GM18499 (cell line): ENCODE results near the gene GBF1.

ENCODE experiments used
- ATAC-seq: cut with Tn5 transposase; IDR thresholded peaks from one replicate; pipeline ENCODE4 v1.9.1; 2021; ENCODE audit warnings: moderate number of reproducible peaks; ENCODE audit not compliant: insufficient read depth, unreplicated experiment

The GBF1 gene

DNA sequence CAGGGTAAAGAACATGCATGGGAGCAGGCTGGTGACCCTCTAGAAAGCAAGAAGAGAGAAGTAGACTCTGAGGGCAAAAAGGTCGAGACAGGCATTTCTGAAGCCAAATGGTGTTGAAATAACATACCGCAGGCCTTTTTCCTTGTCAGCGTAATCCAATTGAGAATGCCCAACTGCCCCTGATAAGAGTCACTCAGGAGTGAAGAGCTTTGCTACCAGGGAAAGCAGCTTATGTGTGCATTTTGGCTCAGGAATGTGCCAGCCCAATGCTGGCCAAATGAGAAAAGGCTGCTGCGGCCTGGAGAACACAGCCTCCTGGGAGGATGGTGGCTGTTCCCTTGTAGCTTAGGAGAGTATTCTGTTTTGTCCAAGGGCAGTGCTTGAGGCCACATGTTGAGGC is 88.8 kb downstream of the GBF1 start:
- ATAC-seq, result no peak

DNA sequence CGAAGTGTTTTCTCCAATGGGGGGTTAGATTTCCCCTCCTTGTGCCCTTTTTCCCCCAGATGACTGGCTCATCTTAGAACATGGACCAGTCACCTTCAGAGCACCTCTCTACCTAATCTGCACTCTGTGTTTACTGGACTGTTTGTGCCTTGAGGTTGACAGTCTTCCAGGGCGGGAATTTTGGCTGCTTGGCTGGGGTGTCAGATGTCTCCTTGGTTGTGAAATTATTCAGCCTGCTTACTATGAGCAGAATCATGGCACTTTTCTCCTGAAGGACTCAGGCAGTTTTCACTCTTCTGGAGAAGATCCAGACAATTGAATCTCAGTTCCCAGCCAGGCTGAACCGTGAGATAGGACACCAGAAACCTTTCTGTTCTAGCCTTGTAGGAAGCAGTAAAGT is 89.9 kb downstream of the GBF1 start:
- ATAC-seq, result no peak

DNA sequence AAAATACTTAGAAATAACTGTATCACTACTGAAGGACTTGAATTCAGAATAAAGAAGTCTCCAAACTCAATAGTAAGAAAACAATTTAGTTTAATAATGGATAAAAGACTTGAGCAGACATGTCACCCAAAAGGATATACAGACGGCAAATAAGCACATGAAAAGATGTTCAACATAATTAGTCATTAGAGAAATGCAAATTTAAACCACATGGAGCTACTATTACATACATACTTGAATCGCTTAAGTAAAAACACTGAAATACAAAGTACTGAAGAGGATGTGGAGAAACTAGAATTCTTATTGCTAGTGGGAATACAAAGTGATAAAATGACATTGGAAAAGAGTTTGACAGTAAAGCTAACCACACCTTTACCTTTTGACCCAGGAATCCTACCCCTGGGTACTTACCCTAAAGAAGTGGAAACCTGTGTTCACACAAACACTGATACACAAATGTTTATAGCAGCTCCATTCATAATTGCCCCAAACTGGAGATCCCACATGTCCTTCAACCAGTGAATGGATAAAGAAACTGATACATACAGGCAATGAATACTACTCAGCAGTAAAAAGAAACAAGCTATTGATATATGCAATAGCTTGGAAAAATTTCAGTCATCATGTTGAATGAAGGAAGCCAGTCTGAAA is 95.8 kb downstream of the GBF1 start:
- ATAC-seq, result no peak

DNA sequence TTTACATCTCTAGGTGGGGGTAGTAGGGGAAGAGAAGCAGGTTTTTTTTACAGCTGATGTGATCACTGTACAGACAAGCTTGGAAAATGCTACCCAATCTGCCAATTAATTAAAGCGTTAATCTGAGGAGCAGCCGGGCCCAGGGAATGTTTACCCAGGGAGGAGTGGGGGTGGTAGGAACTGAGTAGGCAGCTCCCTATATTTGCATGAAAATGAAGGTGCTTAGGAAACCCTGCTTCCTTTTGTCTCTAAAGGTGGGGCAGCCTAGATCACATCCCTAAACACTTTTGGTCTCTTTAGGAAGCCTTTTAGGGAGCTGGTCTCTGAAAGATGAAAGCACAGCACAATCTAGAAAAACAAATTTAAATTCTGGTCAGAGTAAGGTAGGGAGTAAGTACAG is 97.1 kb downstream of the GBF1 start:
- ATAC-seq, result no peak

DNA sequence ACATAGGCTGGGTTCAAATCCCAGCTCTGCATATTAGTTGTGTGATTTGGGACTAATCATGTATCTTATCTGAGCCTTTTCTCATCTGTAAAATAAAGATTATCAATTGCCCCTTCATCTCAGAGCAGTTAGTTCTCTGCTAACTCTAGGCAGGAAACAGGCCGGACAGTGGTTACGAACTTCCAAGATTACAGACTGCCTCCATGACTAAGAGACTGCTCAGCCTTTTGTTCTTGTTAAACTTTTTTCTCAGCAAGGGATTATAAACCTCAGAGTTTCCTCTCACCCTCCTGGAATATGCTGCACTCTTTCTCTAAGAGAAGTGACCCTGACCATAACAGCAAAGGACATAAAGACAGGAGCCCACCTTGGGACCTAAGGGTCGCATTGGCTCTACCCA is 97.6 kb downstream of the GBF1 start:
- ATAC-seq, result no peak

DNA sequence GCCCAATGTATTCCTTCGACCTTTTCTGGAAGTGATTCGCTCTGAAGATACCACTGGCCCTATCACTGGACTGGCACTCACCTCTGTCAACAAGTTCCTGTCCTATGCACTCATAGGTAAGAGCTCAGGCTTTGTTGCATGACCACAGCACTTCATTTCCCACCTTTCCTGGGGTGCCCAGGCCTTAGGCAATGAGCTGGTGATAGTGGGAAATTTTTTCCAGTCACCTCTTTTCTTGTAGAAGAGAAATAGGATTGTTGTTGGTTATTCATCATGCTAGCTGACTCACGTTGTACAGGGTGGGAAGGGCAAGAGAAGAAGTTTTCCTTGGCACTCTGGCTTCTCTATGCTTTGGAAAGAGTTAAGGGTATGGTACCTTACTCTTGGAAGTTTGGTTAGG is 98.7 kb downstream of the GBF1 start:
- no peak for ATAC-seq

DNA sequence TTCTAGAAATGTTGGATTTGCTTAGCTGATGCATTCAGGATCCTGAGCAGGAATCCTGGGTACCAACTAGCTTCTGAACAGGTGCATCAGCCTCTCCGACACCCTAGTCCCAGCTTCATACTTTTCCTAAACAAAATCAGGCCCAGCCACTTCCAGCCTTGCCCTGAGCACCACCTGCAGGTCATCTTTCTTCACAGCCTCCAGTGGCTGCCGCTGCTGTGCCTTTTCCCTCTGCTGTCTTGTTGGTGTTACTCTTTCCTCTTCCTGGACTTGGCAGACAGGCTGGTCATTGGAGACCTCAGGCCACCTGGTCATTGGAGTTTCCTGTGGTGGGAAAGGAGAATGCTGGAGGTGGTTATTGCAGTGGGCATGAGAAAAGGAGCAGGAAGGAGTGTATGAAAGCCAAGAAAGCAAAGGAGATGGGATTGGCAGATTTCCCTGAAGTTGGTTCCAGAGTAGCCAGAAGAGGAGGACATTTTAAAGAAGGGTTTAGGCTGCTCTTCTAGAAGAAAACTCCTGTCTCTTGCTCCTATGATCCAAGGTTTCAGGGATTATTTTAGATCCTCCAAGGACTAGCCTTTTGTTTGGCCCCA is 102.0 kb downstream of the GBF1 start:
- ATAC-seq, result no peak

DNA sequence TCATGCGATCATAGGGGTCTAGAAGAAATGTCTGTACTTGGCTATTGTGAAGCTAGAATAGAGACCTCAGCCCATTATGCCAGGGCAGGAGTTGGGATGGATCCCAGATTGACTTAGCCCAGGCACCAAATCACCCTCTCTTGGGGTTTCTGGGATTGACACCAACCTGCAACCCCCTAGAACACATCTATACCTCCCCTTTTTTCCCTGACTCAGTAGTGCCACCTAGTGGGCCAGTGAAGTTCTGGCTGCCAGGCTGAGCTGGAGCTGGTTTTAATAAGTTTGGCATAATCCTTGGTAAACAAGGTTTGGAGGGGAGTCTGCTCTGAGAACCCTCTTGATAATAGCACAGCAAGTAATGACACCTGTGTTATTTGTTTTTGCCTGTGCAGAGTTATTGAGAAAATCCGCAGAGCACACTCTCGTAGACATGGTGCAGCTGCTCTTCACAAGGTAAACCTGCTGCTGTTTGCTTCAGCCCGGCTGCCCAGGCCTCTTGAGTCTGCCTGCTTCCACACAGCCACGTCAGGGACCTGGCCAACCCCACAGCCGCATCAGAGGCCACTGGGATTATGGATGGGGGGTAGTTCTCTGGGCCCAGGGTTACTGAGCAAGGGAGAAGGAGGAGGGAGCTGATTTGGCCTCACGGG is 106.9 kb downstream of the GBF1 start:
- ATAC-seq, result no peak

DNA sequence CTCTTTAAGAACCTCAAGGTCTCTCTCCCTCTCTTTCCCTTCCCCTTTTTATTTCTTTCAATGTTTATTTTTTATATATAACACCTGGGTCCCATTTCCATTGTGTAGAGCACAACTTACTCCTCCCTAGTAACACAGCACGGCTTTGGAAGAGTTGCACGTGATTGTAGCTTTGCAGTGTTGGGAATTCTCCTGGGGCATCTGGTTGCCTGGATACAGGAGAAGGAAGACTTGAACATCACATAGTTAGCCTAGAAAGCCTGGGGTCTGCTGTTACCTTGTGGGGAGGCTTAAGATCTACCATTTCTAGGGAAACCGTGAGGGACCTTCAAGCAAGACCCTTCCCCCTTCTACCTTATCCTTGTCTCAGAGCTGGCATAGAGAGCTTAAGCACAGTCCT is 109.1 kb downstream of the GBF1 start:
- no peak for ATAC-seq

DNA sequence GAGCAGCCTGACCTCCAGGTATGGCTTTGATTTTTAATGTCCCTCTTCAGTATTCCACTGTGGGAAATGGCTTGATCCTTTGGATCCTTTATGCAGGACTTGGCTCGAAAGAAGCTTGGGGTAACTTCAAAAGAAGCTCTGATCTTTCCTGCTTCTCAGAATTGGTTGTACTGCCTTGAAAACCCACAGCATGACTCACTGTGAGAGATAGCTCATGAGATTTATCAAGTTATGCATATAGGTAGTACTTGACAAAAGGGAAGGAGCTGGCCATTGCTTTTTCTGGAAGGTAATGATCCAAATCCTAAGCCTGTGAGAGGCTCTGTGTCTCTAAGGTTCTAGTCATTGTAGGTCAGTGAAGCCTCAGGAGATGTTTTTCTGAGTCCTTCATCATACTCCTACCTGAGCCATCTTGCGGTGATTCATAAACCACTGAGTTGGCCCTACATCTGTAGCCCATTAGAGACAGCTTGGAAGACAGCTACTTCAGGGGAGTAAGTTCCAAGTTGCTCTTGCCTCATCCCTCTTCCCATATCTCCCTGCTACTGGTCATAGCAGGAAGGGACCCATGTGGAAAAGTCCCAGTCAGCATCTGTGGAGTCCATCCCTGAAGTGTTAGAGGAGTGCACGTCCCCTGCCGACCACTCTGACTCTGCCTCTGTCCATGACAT is 113.5 kb downstream of the GBF1 start:
- no peak for ATAC-seq

DNA sequence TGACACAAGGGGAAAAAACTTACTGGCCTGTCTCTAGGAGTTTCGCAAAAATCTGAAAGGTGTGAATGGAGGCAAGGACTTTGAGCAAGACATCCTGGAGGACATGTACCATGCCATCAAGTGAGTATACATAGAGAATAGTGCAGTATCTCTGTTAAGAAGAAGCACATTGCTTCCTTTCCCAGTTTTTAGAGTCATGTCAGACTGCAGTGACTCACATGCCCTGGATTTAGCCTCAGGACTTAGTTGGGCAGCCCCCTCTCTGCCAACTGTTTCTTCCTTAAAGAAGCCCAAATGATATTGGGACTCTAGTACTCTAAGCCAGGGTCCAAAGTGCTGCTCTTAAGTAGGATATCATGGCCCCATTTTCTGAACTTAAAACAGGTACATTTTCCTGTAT is 122.1 kb downstream of the GBF1 start:
- no peak for ATAC-seq

DNA sequence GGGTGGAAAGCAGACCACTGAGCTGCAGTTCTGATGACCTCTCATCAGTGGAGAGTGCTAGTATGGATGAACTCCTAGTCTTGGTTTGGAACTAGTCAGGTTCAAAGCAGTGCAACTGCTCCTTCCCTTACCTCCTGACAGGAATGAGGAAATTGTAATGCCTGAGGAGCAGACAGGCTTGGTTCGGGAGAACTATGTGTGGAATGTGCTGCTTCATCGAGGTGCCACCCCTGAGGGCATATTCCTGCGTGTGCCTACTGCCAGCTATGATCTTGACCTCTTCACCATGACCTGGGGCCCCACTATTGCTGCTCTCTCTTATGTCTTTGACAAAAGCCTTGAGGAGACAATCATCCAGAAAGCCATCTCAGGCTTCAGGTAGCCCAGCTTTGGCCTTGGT is 122.7 kb downstream of the GBF1 start:
- ATAC-seq, result no peak

DNA sequence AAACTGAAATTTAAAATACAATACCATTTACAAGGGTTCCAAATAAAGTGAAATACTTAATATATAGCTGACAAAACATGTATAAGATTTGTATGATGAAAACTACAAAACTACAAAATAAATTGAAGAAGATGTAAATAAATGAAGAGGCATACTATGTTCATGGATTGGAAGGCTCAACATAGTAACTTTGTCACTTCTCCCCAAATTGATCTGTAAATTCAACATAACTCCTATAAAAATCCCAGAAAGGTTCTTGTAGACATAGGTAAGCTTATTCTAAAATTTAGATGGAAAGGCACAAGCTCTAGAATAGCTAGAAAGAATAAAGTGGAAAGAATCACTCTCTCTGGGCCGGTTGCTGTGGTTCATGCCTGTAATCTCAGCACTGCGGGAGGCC is 126.0 kb downstream of the GBF1 start:
- ATAC-seq, result no peak

DNA sequence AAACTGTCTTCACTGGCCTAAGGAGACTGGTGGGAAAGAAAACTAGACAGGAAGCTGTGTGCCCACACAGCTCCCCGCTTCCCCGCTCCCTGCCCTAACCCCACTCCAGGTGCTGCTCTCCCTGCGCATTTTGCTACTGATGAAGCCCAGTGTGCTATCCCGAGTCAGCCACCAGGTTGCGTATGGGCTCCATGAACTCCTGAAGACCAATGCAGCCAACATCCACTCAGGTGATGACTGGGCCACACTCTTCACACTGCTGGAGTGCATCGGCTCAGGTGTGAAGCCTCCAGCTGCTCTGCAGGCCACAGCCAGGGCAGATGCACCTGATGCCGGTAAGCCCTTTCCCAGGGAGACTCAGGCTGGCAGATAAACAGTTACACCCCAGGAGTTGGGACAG is 129.9 kb downstream of the GBF1 start:
- no peak for ATAC-seq

DNA sequence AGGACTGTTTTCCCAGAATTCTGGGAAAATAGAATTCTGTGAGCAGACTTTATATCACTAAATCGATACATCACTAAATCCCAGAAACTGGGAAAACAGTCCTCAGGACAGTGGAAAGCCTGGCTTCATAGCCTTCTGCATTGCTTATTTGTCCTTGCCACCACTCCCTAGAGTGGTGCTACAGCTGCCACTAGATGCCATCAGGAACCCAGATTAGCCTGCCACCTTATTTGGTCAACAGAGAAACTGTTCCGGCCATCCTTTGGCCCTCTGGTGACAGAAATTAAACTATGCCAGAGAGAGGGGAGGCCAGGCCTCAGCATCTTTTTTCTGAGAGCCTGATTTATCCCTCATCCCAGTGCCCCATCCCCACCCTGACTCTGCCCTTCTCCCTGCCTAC is 130.5 kb downstream of the GBF1 start:
- ATAC-seq, result no peak

DNA sequence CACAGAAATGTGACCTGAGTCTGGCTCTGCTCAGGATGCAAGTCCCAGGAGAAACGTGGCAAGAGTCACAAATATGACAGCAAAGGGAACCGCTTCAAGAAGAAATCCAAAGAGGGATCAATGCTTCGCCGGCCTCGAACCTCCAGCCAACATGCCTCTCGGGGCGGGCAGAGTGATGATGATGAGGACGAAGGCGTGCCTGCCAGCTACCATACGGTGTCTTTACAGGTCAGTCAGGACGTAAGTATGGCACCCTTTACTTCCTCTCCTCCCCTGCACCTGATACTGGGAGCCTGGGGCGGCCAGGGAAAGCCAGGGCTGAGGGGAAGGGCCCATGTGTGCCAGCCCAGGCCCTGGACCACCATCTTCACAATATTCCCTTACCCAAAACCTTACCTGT is 131.6 kb downstream of the GBF1 start:
- ATAC-seq, result no peak

DNA sequence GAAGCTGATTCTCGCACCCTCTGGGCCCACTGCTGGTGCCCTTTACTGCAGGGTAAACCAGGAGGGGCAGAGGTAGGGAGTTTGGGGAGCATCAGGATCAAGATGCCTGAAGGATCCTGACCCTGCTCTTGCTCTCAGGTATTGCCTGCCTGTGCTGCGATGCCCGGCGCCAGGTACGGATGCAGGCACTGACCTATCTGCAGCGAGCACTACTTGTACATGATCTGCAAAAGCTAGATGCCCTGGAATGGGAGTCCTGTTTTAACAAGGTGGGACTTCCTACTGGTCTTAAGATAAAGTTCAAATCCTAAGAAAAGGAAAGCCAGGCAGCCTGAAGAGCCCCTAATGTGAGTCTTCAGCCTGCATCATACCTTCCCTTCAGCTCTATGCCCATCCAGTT is 134.1 kb downstream of the GBF1 start:
- ATAC-seq, result no peak

DNA sequence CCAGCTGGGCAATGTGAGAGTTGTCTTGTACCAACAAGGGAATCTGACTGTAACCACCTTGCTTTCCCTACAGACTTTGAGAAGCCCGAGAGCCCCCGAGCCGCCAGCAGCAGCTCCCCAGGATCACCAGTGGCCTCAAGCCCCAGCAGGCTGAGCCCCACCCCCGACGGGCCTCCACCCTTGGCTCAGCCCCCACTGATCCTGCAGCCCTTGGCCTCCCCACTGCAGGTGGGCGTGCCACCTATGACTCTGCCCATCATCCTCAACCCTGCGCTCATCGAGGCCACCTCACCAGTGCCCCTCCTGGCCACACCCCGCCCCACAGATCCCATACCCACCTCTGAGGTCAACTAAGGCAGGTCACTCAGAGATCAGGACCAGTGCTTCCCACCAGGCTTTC is 136.7 kb downstream of the GBF1 start:
- ATAC-seq, result no peak

DNA sequence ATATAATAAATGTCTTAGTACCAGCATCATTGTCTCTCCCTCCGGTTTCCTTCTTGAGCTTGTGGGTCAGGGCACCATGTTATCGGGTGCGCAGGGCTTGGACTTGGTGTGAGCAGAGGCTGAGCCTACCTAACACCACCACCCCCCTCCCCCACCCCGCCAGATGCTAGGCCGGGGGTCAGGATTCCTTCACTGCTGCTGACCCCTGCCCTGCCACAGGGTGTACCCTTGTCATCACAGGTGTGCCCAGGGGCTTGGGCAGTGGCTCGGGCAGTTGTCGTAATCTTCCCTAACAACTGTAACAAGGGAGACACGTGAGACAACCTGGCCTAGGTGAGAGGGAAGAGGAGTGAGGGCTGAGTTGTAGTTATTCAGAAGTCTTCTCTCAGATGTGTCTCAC is 137.5 kb downstream of the GBF1 start:
- ATAC-seq, result no peak

DNA sequence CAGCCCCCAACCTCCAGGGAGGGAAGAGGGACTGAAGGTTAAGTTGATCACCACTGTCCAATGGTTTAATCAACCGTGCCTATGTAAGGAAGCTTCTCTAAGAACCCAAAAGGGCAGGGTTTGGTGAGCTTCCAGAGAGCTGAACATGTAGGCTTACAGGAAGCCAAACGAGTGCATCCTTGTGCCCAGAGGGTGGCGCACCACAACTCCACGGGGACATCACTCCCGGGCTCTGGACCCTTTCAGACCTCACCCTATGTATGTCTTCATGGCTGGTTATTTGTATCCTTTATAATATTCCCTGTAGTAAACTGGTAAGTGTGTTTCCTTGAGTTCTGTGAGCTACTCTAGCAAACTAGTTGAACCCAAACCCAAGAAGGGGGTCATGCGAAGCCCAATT is 138.7 kb downstream of the GBF1 start:
- no peak for ATAC-seq

DNA sequence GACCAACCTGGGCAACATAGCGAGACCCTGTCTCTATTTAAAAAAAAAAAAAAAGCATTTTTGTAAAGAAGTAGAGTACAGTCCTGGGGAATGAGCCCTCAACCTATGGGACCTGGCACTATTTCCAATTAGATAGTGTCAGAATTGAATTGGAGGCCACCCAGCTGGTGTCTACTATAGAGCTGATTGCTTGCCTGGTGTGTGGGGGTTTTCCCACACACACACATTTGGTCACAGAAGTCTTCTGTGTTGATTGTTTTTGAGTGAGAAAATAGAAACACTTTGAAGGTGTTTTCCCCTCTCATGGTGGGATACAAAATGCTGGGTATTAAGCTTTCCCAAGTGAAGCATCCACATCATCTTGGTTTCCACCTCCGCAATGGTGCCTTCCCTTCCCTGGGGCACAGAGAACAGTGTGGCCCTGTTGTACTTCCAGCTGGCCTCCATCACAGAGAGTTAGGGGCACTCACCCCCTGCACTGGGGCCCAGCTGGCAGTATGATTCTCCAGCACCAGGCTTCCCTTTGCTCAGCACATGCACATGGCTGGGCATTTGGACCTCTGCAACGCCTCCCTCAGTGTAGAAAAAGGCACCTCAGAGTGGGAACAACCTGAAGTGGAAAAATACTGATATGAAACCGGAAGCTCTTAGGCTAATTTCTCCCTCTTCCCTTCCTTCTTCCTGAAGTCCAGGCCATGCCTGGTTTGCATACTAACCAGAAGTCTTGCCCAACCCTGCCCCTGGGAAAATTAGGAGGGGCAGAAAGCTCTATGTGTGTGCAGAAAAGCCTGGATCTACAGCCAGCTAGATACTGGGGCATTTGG is 139.5 kb downstream of the GBF1 start:
- ATAC-seq, result no peak
